CD14-positive monocyte (primary cell): ENCODE data around the gene ASCC1. TPM values are rescaled to one million over a fixed set of nuclear protein-coding genes. Genes with fewer than 3 reads are reported as not detected.

Source experiments
- DNase-seq, 3 donors: peaks; one replicate each; pipeline ENCODE4 v3.0.0-alpha.2; 2011 to 2022
- H2AFZ ChIP-seq: 2 replicates; pipeline ENCODE4 v1.6.0; 2012; ENCODE audit warnings: mild to moderate bottlenecking, low read depth, low read length, inconsistent platforms; ENCODE audit not compliant: insufficient read depth, poor library complexity, severe bottlenecking
- H3K27ac ChIP-seq, 2 donors: 1 replicate in 1 of 2; 2 replicates in 1 of 2; pipeline ENCODE4 v1.5.1; 2012 to 2013; ENCODE audit warnings: low read length in 2 of 2, control low read depth in 1 of 2, inconsistent platforms in 1 of 2, low read depth in 1 of 2, mild to moderate bottlenecking in 1 of 2
- H3K27me3 ChIP-seq, 2 donors: one replicate each; pipeline versions ENCODE4 v1.6.0 to v1.6.1; 2011 to 2013; ENCODE audit warnings: low read length in 2 of 2; ENCODE audit not compliant: control insufficient read depth in 2 of 2, insufficient read depth in 2 of 2
- H3K36me3 ChIP-seq, 2 donors: replicated peaks in 1 of 2; 1 replicate in 1 of 2; 2 replicates in 1 of 2; pipeline versions ENCODE4 v1.5.1 to v1.6.1; 2012 to 2013; ENCODE audit warnings: low read length in 2 of 2, control low read depth in 1 of 2, inconsistent platforms in 1 of 2, mild to moderate bottlenecking in 1 of 2; ENCODE audit not compliant: insufficient read depth in 2 of 2, control insufficient read depth in 1 of 2
- H3K4me1 ChIP-seq, 2 donors: 1 replicate in 1 of 2; 2 replicates in 1 of 2; pipeline versions ENCODE4 v1.5.1 to v1.6.1; 2012 to 2013; ENCODE audit warnings: low read length in 2 of 2, control low read depth in 1 of 2, inconsistent platforms in 1 of 2, mild to moderate bottlenecking in 1 of 2, moderate library complexity in 1 of 2; ENCODE audit not compliant: insufficient read depth in 2 of 2, control insufficient read depth in 1 of 2
- H3K4me2 ChIP-seq: replicated peaks from 2 replicates; pipeline ENCODE3; 2012; ENCODE audit warnings: low read length, moderate library complexity, mild to moderate bottlenecking; ENCODE audit not compliant: poor library complexity, severe bottlenecking; ENCODE audit errors: extremely low read depth
- H3K4me3 ChIP-seq, 3 experiments: fragments of 200-600 bp in 1 of 3; sonication (generic) in 1 of 3; replicated peaks in 1 of 3; 1 replicate in 2 of 3; 2 replicates in 1 of 3; pipeline ENCODE4 v1.5.1; 2011 to 2013; ENCODE audit warnings: low read length in 3 of 3, mild to moderate bottlenecking in 3 of 3, control low read depth in 2 of 3, low read depth in 2 of 3, inconsistent platforms in 1 of 3, moderate library complexity in 1 of 3
- H3K79me2 ChIP-seq: 2 replicates; pipeline ENCODE4 v1.6.0; 2012; ENCODE audit warnings: mild to moderate bottlenecking, control low read depth, inconsistent platforms, low read length, moderate library complexity; ENCODE audit not compliant: insufficient read depth
- H3K9ac ChIP-seq: 2 replicates; pipeline ENCODE4 v1.6.0; 2017; ENCODE audit warnings: low read length, mild to moderate bottlenecking; ENCODE audit not compliant: insufficient read depth, poor library complexity, severe bottlenecking
- H3K9me3 ChIP-seq, 2 donors: replicated peaks in 1 of 2; 1 replicate in 1 of 2; 2 replicates in 1 of 2; pipeline versions ENCODE4 v1.5.1 to v1.6.1; 2012 to 2013; ENCODE audit warnings: low read length in 2 of 2, control low read depth in 1 of 2; ENCODE audit not compliant: control insufficient read depth in 1 of 2, insufficient read depth in 1 of 2
- H4K20me1 ChIP-seq: 2 replicates; pipeline ENCODE4 v1.6.0; 2012; ENCODE audit warnings: mild to moderate bottlenecking, low read length, control low read depth, moderate library complexity; ENCODE audit not compliant: insufficient read depth
- H3K27ac Mint-ChIP-seq, 7 donors: one replicate each; pipeline ENCODE4 v1.8.0; 2020; ENCODE audit warnings: mild to moderate bottlenecking in 7 of 7, mixed read lengths in 7 of 7, moderate library complexity in 6 of 7, inconsistent platforms in 2 of 7
- H3K27me3 Mint-ChIP-seq, 3 donors: one replicate each; pipeline ENCODE4 v1.8.0; 2021 to 2022; ENCODE audit warnings: low read depth in 3 of 3, mild to moderate bottlenecking in 3 of 3, mixed read lengths in 3 of 3, moderate library complexity in 3 of 3, inconsistent platforms in 1 of 3
- H3K36me3 Mint-ChIP-seq, 2 donors: one replicate each; pipeline ENCODE4 v1.8.0; 2020; ENCODE audit warnings: mixed read lengths in 2 of 2, inconsistent platforms in 1 of 2, mild to moderate bottlenecking in 1 of 2
- H3K4me1 Mint-ChIP-seq: one replicate; pipeline ENCODE4 v1.8.0; 2020; ENCODE audit warnings: mild to moderate bottlenecking, mixed read lengths
- H3K4me3 Mint-ChIP-seq, 2 donors: one replicate each; pipeline ENCODE4 v1.8.0; 2020; ENCODE audit warnings: mild to moderate bottlenecking in 2 of 2, mixed read lengths in 2 of 2, moderate library complexity in 1 of 2
- H3K9me3 Mint-ChIP-seq, 7 donors: one replicate each; pipeline ENCODE4 v1.8.0; 2020 to 2022; ENCODE audit warnings: mixed read lengths in 7 of 7, mild to moderate bottlenecking in 6 of 7, moderate library complexity in 6 of 7, inconsistent platforms in 2 of 7
- CTCF ChIP-seq: fragments of 200-600 bp; IDR thresholded peaks from one replicate; pipeline ENCODE4 v1.8.0; 2022; ENCODE audit warnings: antibody characterized with exemption, mild to moderate bottlenecking
- WGBS: methylation state at CpG from one replicate; pipeline ENCODE4 v1.1.5; 2013; ENCODE audit warnings: missing lambda C conversion rate; ENCODE audit not compliant: insufficient coverage; 5-methylcytosine and 5-hydroxymethylcytosine counted together
- intact Hi-C, 2 donors: fragments of 100-400 bp; cut with micrococcal nuclease; formaldehyde crosslinking; loops; one replicate each; pipeline versions ENCODE4 v1.15.0 to v1.15.1; 2023
- polyA plus RNA-seq, 3 donors: library from polyadenylated mRNA; depleted of rRNA in 1 of 3; unstranded in 2 of 3; stranded (reverse) in 1 of 3; fragments of 300-500 nt in 2 of 3; fragments of >200 nt in 1 of 3; fragmentation: Illumina TruSeq in 2 of 3; gene quantifications; 1 replicate in 2 of 3; 2 replicates in 1 of 3; pipeline ENCODE4 v1.2.3, GENCODE V29; 2012 to 2021

ASCC1 gene
- polyA plus RNA-seq, 3 donors = 8.2 to 20.9 (median 17.9) TPM

DNA sequence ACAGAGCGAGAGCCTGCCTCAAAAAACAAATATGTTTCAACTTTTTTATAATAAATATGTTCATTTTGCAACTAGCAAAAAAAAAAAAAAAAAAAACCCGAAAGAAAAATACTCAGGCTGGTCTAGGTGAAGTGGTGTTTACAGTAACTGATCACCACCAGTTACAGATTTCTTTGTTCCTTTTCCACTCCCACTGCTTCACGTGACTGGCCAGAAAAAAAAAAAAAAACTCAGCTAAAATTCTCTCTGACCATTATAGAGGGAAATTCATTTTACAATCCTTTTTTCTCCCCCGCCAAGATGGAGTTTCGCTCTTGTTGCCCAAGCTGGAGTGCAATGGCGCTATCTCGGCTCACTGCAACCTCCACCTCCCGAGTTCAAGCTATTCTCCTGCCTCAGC is 4.6 kb upstream of the ASCC1 start:
- H3K4me3 Mint-ChIP-seq = no peak overlapping the region
- H3K27ac ChIP-seq = no peak overlapping the region
- no peak overlapping the region for H3K9ac ChIP-seq
- peaks cover 69% of the 10 kb centered on the region for H3K79me2 ChIP-seq
- DNase-seq = no peak
- H3K27me3 Mint-ChIP-seq = peaks cover 0 to 2% (median 0%) of the 10 kb centered on the region in 3 donors
- no peaks in the 10 kb centered on the region for H3K27me3 ChIP-seq
- peaks cover 48 to 55% of the 10 kb centered on the region in 2 donors for H3K4me1 ChIP-seq
- H2AFZ ChIP-seq = no peak overlapping the region
- peaks cover 9% of the 10 kb centered on the region for H4K20me1 ChIP-seq
- H3K4me3 ChIP-seq = no peak overlapping the region
- H3K27ac Mint-ChIP-seq = peak overlapping the region in 1 of 7 donors; percentile 57
- H3K36me3 Mint-ChIP-seq = peaks cover 14 to 27% of the 10 kb centered on the region in 2 donors
- no peaks in the 10 kb centered on the region for H3K9me3 ChIP-seq
- no peak for TF ChIP-seq CTCF
- no peaks in the 10 kb centered on the region for H3K9me3 Mint-ChIP-seq
- peaks cover 13 to 19% of the 10 kb centered on the region in 2 donors for H3K36me3 ChIP-seq
- peaks cover 39% of the 10 kb centered on the region for H3K4me1 Mint-ChIP-seq
- WGBS = no CpG with 5 or more reads among the region's 8 CpGs
- intact Hi-C loops = loop anchor here in 1 of 2 donors (10.0 kb wide), 1 partner anchor 96 kb away; no protein-coding TSS in a partner anchor
- H3K4me2 ChIP-seq = no peak overlapping the region

- DNase-seq = no peak
- Mint-ChIP-seq H3K27me3 (peaks cover 0 to 2% (median 0%) of the 10 kb centered on the region in 3 donors), H3K4me3 (no peak overlapping the region), H3K9me3 (no peaks in the 10 kb centered on the region), H3K4me1 (peaks cover 45% of the 10 kb centered on the region), H3K36me3 (peaks cover 11 to 21% of the 10 kb centered on the region in 2 donors), H3K27ac (peak overlapping the region in 6 of 7 donors; percentile 38 to 80 (median 60))
- H3K4me1 ChIP-seq = peaks cover 53 to 62% of the 10 kb centered on the region in 2 donors
- WGBS = no CpG with 5 or more reads among the region's 6 CpGs
- H3K9me3 ChIP-seq = no peaks in the 10 kb centered on the region
- H2AFZ ChIP-seq = no peak overlapping the region
- peak overlapping the region in 1 of 2 donors; percentile 63 for H3K27ac ChIP-seq
- intact Hi-C loops = loop anchor here in 1 of 2 donors (5.0 kb wide), 3 partner anchors 38 to 118 kb away; partner anchors contain the start of gene DDIT4
- H3K4me2 ChIP-seq = no peak overlapping the region
- no peak overlapping the region for H3K9ac ChIP-seq
- H3K4me3 ChIP-seq = no peak overlapping the region
- H3K36me3 ChIP-seq = peaks cover 10 to 13% of the 10 kb centered on the region in 2 donors
- no peaks in the 10 kb centered on the region for H3K27me3 ChIP-seq
- H4K20me1 ChIP-seq = peaks cover 9% of the 10 kb centered on the region
- no peak for TF ChIP-seq CTCF
- peaks cover 70% of the 10 kb centered on the region for H3K79me2 ChIP-seq
Observed at GRCh38 chr10:72219235-72219814, 3.2 kb upstream of the ASCC1 start.
